ENCODE data around the gene IL1A.
A peak's percentile ranks its signal among the peaks of the same experiment; 100 is the strongest.

The IL1A gene

DNA sequence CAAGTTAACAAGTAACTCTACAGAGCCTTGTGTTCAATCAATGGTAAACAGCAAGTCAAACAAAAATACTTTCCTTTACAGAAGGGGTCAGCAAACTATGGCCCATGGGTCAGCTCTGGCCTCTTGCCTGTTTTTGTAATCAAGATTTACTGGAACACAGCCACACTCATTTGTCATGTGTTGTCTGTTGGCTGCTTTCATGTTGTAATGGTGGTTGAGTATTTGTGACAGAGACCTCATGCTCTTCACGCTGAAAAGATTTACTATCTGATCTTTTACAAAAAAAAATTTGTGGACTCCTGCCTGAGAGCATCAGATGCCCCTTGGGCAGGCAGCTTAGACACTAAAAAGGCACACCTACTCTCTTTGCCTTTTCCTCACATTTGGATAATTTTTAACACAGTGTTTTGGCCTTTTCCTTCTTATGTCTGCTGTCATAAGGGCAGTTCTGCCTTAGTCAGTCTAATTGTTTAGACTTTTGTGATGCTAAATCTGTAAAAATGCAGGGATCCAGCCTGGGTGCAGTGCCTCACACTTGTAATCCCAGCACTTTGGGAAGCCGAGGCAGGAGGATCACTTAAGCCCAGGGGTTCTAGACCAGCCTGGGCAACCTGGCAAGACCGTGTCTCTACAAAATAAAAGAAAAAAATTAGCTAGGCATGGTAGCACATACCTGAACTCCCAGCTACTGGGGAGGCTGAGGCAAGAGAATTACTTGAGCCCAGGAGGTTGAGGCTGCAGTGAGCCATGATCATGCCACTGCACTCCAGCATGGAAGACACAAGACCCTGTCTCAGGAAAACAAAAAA lies 34.0 kb upstream of the IL1A start:
- no peak for ATAC-seq
- DNase-seq, result no peak

DNA sequence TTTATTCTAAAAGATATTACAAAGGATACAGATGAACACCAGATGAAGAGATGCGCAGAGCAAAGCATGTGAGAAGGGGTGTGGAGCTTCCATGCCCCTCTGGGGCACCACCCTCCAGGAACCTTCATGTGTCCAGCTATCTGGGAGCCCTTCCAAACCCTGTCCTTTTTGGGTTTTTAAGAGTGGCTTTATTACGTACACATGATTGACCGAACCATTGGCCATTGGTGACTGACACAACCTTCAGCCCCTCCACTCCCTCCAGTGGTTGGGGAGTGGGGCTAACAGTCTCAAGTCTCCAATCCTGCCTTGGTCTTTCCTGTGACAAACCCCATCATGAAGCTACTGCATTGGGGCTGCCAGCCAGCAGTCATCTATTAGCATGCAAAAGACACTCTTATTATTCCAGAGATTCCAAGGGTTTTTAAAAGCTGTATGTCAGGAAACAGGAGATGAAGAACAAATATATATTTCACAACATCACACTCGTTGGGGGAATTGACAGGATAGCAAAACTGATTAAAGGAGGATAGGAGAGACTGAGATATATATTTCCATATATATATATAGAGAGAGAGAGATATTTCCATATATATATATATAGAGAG lies 32.9 kb upstream of the IL1A start:
- no peak for DNase-seq
- no peak for ATAC-seq

DNA sequence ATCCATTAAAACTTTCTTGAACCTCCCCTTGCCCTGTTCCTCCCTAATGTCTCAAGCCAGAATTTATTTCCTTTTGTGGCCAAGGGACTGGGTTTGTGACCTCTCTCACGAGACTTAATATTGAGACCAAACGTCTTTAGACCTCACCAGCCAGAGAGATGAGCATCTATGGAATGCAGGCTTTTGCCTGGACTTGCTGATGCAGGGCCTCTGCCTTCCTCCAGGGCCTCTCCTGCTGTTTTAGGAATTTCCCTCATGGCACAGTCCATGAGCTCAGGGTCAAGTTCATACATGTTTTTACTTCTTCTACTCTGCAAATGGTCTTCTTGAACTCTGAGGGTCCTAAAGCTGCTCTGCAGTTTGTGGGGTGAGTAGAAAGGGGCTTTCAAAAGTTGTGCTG lies 30.0 kb upstream of the IL1A start:
- ATAC-seq, result no peak
- DNase-seq, result no peak

DNA sequence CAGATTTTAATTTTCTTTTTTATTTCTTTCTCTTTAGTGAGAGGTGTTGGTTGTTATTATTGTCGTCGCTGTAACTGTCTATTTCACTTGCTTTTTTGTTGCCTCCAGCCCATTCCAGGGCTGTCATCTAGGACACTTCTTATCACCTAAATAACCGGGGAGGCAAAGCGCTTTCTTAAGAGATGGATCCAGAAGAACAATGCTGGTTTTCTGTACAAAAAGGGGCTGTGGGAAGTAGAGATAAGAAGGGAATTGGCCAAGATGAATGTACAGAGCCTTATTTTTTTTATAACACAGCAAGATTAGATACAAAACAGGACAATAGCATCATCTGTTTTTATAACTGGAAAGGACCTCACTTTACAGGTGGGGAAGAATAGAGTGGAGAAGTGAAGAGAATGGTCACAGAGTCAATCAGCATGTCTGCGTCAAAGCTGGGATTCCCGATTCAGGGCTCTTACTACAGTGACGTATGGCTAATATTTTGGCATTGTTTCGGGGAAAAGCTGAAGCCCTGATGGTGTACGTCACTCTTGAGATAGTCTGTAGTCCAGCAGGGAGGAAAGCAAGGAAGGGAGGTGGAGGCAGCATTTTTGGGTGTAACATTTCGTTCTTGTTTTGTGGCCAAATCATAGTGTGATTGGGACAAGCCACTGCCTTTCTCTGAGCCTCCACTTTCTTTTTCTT lies 29.1 kb upstream of the IL1A start:
- ATAC-seq (no peak), DNase-seq (no peak)

DNA sequence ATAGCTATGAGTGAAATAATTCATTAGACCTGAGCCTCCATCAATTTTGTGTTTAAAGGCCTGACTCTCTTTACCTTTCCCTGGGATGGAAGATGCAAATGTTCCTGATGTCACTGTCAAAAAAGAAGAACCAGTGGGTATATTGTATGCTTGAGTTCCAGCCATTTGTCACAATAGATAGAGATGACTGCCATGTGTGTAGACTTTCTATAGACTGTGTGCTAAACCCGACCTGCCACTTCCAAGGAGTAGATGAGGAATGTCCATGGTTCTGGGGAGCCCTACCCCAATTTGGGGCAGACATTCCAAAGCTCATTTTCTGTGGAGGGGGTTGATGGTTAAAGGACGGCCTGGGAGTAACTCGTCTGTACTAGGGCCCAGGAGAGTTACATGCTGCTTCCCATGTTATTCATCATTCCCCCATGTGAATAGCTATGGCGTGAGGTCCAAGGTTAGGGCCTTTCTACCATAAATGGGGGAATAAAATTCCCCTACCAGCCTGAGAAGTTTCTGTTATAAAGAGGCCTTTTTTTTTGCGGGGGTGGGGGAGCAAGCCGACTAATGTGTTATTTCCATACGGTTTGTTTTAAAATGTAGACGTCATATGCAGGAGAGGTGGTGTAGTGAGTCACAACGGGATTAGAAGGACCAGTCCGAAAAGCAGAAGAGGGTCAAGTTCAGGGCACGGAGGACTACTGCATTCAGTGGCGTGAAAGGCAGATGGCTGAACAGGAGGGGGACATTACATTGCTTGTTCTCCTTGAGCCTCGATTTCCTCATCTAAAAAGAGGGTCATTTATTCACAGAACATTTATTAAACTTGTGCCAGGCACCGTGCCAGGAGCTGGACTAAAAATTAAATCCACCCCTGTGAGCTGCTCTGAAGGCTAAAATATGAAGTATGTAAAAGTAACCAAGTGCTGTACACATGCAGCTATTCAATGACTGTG lies 28.3 kb upstream of the IL1A start:
- DNase-seq (no peak), ATAC-seq (no peak)

DNA sequence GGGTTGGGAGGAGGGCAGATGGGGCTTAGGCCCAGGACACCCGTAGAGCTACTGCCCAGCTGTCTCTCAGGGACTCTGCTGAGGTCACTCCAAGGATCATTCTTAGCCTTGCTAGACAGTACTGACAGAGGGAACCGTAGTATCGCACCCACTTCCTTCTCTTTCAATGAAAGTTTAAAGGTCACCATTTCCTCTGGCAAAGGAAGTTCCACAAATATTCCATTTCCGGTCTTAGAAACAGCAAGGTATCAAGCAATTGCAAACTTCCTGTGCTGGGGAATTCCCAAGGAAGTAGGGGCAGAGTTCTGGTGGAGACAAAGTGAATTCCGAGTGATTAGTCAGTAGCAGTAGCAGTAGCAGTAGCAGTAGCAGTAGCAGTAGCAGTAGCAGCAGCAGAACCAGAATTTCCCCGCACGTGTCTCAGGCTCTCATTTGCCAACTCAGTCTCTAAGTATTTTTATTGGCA lies 27.6 kb upstream of the IL1A start:
- ATAC-seq, result peak; percentile 75
- DNase-seq, result no peak

DNA sequence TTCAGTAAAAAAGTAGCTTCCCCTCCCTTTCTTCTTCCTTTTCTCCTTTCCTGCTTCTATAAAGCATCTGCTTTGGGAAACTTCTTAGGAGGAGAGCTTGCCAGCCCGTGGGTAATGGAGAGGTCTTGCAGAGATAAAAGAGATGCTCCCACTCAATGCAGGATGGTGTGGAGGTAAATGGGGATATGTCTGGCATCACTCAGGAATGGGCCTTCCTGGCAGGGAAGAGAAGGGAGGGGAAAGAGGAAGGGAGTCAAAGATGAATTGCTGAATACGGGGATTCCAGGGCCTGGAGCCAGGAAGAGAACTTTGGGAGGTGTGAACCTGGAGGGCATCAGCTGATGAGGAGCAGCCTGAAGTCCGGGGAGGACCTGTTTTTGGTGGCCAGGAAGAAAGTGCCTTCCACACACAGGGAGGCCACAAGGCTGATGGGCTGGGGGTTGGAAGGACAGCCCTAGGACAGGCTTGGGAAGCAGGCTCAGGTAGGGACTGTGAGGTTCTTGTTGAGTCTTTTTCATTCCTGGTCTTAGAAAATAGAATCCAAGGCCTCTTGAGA lies 27.1 kb upstream of the IL1A start:
- ATAC-seq (no peak), DNase-seq (no peak)

DNA sequence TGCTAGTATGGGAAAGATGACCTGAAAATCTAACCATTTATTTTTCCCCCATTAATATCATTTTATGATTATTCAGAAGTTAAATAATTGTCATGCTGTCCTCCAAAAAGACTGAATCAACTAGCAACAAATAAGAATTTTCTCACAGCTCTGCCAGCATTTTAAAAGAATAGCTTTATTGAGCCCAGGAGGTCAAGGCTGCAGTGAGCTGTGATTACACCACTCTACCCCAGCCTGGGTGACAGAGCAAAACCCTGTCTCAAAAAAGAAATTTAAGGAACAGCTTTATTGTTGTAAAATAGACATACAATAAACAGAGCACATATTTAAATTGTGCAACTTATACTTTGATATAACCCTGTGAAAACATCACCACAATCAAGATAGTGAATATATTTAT lies 24.8 kb upstream of the IL1A start:
- no peak for ATAC-seq
- DNase-seq, result no peak

DNA sequence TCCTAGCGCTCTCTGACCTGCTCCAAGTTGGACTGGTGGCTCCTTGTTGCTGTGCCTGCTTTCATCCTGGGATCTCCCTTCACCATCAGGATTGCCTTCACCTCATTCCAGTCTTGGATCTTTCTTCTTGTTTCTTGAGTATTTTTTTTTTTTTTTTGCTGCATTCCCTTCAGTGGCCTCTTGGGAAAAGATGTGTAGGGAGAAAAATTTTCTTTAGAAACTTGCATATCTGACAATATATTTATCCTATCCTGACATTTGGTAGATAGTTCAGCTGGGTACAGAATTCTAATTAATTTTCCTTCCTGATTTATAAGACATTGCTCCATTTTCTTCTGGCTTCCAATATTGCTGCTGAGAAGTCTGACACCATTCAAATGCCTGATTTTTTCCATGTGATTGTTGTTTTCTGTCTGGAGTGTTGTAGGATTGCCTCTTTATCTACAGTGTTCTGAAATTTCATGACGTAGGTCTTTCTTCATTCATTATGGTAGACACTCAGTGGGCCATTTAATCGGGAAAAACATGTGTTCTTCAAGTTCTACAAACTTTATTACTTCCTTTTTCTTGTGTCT lies 23.0 kb upstream of the IL1A start:
- no peak for ATAC-seq
- DNase-seq, result no peak

DNA sequence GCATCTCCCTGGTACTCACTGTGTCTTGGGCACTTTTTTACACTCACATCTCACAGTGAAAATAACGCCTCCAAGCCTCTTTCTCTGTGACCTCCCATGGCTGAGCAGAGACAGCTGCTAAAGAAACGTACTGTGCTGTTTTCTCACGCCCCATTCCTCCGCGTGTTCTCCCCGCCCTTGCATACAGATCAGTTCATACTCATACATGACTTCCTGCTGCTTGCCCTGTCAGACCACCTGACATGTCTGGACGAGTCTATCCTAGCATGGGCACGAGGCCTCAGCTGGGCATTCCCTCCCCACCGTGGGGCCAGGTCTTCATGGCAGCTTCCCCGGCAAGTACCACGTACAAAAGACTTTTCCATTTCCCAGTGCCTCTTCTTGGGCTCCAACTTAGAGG lies 21.2 kb upstream of the IL1A start:
- ATAC-seq (no peak), DNase-seq (no peak)

DNA sequence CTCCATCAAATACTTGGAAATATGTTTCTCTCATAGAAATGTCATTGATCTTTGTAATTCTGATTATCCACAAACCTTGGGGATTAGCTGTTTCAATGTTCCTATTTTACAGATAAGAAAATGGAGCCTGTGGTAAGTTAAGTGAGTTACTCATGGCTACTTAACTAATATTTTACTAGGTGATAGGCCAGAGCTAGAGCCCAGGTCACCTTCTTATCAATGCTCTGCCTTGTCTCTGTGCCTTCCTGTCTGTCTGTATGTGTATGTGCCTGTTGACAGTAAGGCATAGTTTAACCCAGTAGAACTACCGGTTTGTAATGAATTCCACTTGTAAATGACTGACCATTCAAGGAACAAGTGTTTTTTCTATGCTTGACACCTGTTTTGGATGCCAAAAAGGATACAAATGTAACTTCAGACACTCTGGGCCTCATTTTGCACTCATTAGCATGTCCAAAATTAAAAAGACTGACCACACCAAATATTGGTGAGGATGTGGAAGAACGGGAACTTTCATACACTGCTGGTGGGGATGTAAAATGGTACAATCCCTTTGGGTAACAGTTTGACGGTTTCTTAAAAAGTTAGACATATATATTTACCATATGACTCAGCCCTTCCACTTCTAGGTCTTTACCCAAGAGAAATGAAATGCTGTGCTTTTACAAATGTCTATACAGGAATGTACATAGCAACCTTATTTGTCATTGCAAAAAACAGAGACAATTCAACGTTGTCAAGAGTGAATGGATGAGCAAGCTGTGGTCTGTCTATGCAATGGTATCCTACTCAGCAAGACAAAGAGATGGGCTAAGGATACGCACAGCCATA lies 19.6 kb upstream of the IL1A start:
- ATAC-seq (peak; percentile 89), DNase-seq (no peak)

DNA sequence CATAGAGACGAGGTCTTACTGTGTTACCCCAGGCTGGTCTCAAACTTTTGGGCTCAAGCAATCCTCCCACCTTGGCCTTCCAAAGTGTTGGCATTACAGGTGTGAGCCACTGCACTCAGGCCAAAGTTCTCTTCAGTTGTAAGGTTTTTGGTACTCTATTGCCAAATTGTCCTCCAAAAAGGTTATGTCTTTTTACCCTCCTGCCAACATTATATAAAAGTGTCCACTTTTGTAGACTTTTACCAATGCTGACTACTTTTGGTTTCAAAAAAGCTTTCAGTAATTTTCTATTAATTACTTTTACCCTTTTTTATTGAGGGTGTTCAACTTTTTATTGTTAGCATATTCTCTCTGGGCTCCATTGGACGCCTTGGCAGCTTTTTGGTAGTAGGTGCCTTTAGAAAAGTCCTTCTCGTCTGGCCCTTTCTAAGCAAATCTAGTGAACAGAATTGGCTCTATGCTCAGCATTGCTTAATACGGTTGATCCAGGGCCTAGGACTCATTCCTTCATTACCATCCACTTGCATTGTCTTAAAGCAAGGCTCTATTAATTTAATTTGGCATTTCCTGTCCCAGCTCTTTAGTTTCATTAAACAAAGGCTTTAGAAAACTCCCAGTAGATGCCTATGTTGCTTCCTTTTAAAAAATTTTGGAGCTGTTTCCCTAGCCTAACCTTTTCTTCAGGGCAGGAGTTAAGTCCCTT lies 16.7 kb upstream of the IL1A start:
- DNase-seq (no peak), ATAC-seq (no peak)

DNA sequence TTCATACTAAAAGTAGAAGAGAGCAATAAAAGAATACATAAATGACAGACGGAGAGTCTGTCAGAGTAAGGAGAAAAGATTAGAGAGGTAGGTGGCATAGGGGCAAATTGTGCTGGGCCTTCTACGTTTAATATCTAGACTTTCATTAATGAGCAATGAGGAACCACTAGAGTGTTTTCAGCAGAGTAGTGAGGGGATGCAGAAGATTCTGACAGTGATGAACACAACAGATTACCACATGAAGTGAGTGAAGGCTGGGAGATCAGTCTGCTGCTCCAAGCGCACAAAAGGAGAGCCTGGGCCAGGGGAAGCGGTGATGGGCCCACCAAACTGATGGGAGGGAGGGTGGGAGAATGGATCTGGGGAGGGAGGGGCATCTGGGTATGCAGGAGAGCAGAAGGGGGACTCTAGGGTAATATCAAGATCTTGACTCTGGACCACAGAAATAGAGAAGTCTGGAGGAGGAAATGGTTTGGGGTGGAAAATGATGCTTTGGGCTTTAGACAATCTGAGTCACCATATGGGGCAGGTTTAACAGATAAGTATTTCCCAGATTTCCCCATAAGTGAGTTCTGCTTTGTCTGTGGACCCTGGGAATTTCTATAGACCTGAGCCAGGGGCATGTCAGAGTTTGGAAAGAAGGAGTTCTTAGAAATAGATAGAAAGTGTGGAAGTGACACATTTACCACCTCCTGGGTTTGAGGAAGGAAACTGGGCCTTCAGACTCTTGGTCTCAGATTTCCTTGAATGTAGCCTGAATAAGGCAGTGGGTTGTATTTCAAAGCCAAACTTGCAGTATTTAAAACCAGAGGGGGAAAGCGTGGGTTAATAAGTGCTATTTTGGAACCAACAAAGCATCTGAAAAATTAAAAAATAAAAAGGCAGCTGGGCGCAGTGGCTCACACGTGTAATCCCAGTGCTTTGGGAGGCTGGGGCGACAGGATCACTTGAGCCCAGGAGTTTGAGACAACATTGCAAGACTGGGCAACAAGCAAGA lies 15.0 kb upstream of the IL1A start:
- no peak for DNase-seq
- ATAC-seq, result peak; percentile 41

DNA sequence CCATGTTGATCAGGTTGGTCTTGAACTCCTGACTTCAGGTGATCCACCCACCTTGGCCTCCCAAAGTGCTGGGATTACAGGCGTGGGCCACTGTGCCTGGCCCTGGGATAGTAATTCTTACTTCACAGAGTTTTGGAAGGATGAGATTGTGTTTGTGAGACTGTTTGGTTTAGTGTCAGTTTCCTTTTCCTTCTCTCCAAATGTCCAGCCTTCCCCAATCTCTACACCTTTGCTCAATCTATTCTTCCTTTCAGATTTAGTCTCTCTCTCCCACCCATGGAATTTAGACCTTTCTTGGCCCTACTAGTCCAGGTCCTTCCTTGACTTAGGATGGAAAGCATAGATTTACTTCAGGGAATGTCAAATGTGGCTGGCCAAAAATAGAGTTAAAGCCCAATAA lies 12.2 kb upstream of the IL1A start:
- ATAC-seq (no peak), DNase-seq (no peak)

DNA sequence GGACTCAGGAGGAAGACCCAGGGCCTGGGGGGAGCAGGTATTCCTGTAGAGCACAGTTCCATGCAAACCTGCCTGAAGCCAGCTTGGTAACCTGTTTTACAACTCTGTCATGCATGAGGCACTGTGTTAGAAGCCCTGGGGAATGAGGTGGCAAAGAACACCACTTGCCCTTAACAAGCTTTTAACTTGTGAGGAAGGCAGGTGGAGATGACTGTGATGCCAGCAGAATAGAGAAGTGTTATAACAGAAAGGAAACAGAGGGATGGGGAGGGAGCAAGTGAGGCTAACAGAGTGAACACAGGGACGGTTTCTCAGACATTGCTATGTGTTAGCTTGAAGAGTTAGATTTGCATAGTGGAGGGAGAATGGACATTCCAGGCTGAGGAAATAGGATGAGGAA lies 11.5 kb upstream of the IL1A start:
- no peak for ATAC-seq
- DNase-seq, result no peak

DNA sequence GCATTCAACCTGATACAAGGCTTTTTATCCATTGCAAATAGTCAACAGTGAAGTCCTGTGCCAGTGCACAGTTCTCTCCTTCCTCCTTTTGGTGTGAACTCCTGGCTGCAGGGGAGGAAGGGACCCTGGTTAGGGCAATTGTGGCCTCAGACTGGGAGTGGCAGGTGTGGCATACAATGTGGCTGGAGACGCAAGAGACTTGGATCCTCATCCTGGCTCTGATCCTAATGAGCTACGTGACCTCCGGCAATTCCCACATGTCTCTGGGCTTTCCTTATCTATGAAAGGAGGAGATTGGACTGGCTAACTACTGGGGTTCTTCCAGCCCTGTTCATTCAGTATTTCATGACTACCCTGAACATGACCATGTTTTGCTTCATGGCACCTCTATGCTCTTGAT lies 10.5 kb upstream of the IL1A start:
- no peak for ATAC-seq

DNA sequence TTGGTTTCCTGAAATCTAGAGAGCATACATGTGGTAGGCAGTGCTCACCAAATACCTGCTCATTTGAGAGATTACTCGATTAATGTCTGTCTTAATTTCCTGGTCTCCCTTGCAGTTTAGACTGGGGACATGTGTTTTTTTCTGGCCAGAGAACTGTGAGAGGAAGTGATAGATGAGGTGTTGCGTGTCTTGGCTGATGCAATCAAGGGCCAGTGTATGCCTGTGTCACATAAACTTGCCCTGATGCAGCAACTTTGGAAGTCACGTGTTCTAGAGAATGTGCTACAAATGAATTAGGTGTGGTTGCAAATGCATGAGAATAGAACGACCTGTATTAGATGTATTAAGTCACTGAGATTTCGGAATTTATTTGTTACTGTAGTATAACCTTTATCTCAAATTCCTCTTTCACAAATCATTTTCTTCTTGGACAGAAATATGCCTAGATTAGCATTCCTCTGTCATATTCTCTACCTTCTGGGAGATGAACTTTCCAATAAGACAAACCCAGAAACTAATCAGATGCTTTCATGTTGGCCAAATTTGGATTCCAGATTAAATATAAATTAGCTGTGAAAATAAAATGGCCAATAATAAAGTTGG lies 9.9 kb upstream of the IL1A start:
- ATAC-seq (peak; percentile 51), DNase-seq (no peak)

More for the DNA sequence above, 10.5 kb upstream of the IL1A start:
- DNase-seq, result no peak

DNA sequence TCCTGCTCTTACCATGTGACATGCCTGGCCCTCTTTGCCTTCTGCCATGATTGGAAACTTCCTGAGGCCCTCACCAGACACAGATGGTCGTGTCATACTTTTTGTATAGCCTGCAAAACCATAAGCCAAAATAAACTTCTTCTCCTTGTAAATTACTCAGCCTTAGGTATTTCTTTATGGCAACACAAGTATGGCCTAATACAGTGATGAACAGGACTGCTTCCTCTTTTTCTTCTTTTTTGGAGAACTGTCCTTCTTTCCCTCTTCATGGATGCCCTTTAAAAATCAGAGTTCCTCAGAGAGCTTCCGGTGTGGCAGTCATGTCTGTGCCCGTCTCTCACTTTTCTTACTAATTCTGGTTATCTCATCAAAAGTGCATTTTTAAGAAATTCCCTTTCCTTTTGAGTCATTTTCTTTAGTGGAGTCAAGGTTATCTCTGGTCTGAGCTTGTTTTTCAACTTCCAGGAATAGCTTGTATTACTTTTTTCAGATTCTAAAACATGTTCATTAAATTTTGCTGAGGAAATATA lies 9.2 kb upstream of the IL1A start:
- DNase-seq (no peak), ATAC-seq (no peak)

All from stimulated activated naive CD8-positive, alpha-beta T cell treated with anti-CD3 and anti-CD28 coated beads, Interleukin-15, Interleukin-2, amounts not matched to agents 100 U/mL and 50 U/mL, for 24 hours (primary cell).